WTC11 (cell line): ENCODE data around the gene SCN4A. TPM values are rescaled to one million over a fixed set of nuclear protein-coding genes. Genes with fewer than 3 reads are reported as not detected.

Experiments used
- ATAC-seq: fragments of 200-7000 bp; cut with Tn5 transposase; 2 replicates; pipeline ENCODE4 v1.10.0; 2021; ENCODE audit warnings: mild to moderate bottlenecking, moderate library complexity
- CTCF ChIA-PET: fragments of 300-600 bp; sonication (Branson Sonifier 250); formaldehyde crosslinking; loops from one replicate; lab custom pipeline; 2021; ENCODE audit warnings: antibody characterized with exemption; lab: Charles Lee
- POLR2A ChIA-PET: fragments of 350-600 bp; sonication (Branson Sonifier 250); formaldehyde crosslinking; loops from one replicate; lab custom pipeline; 2021; ENCODE audit warnings: antibody characterized with exemption; lab: Charles Lee
- DNase-seq: peaks from one replicate; pipeline ENCODE4 v3.0.0; 2021; ENCODE audit warnings: low spot score
- H3K27ac Mint-ChIP-seq: 2 replicates; pipeline ENCODE4 v1.8.0; 2021; ENCODE audit warnings: mixed read lengths
- H3K27me3 Mint-ChIP-seq: 2 replicates; pipeline ENCODE4 v1.8.0; 2021; ENCODE audit warnings: low read depth, mild to moderate bottlenecking, moderate library complexity, mixed read lengths
- H3K36me3 Mint-ChIP-seq: 2 replicates; pipeline ENCODE4 v1.8.0; 2021; ENCODE audit warnings: mixed read lengths
- H3K4me1 Mint-ChIP-seq: 2 replicates; pipeline ENCODE4 v1.8.0; 2022; ENCODE audit warnings: mixed read lengths
- H3K4me3 Mint-ChIP-seq: 2 replicates; pipeline ENCODE4 v1.8.0; 2021; ENCODE audit warnings: mild to moderate bottlenecking, moderate library complexity, mixed read lengths
- H3K9me3 Mint-ChIP-seq: 2 replicates; pipeline ENCODE4 v1.8.0; 2021; ENCODE audit warnings: mixed read lengths
- ATF1 ChIP-seq: sonication (generic); formaldehyde crosslinking; IDR thresholded peaks from 2 replicates; pipeline ENCODE4 v1.8.1; 2023; ENCODE audit warnings: mild to moderate bottlenecking, moderate library complexity, missing genetic modification reagents
- ETV6 ChIP-seq: sonication (generic); formaldehyde crosslinking; IDR thresholded peaks from 2 replicates; pipeline ENCODE4 v1.8.1; 2022; ENCODE audit warnings: mild to moderate bottlenecking, missing genetic modification reagents
- FOXP1 ChIP-seq: sonication (generic); formaldehyde crosslinking; IDR thresholded peaks from 2 replicates; pipeline ENCODE4 v1.8.0; 2022; ENCODE audit warnings: missing genetic modification reagents, mild to moderate bottlenecking, moderate library complexity, borderline replicate concordance
- JAZF1 ChIP-seq: fragments of 250-450 bp; sonication (Bioruptor Pico); IDR thresholded peaks from 2 replicates; pipeline ENCODE4 v1.9.0; 2021; ENCODE audit warnings: moderate library complexity, mild to moderate bottlenecking, inconsistent platforms
- JUN ChIP-seq: sonication (generic); formaldehyde crosslinking; IDR thresholded peaks from 2 replicates; pipeline ENCODE4 v1.8.0; 2023; ENCODE audit warnings: mild to moderate bottlenecking, missing genetic modification reagents
- MXD4 ChIP-seq: fragments of 250-450 bp; sonication (Bioruptor Pico); IDR thresholded peaks from 2 replicates; pipeline ENCODE4 v1.8.0; 2021; ENCODE audit warnings: mild to moderate bottlenecking, moderate library complexity, borderline replicate concordance
- NFE2L1 ChIP-seq: sonication (generic); formaldehyde crosslinking; IDR thresholded peaks from 2 replicates; pipeline ENCODE4 v1.8.1; 2023; ENCODE audit warnings: missing genetic modification reagents
- NFYB ChIP-seq: sonication (generic); formaldehyde crosslinking; conservative IDR thresholded peaks from 2 replicates; pipeline ENCODE4 v1.8.0; 2022; ENCODE audit warnings: low read depth, missing genetic modification reagents
- NR1H2 ChIP-seq: sonication (generic); formaldehyde crosslinking; IDR thresholded peaks from 2 replicates; pipeline ENCODE4 v1.9.0; 2021; ENCODE audit warnings: mild to moderate bottlenecking, moderate library complexity, missing genetic modification reagents
- SOX15 ChIP-seq: fragments of 250-450 bp; sonication (Bioruptor Pico); IDR thresholded peaks from 2 replicates; pipeline ENCODE4 v1.9.0; 2021; ENCODE audit warnings: mild to moderate bottlenecking
- SP1 ChIP-seq: sonication (generic); formaldehyde crosslinking; conservative IDR thresholded peaks from 2 replicates; pipeline ENCODE4 v1.8.1; 2022; ENCODE audit warnings: missing genetic modification reagents
- TEAD1 ChIP-seq: sonication (generic); formaldehyde crosslinking; IDR thresholded peaks from 2 replicates; pipeline ENCODE4 v1.8.0; 2022; ENCODE audit warnings: mild to moderate bottlenecking, missing genetic modification reagents
- ZNF219 ChIP-seq: sonication (generic); formaldehyde crosslinking; IDR thresholded peaks from 2 replicates; pipeline ENCODE4 v1.8.0; 2023; ENCODE audit warnings: missing genetic modification reagents, mild to moderate bottlenecking, borderline replicate concordance
- ZNF263 ChIP-seq: sonication (generic); formaldehyde crosslinking; IDR thresholded peaks from 2 replicates; pipeline ENCODE4 v1.8.1; 2022; ENCODE audit warnings: low read depth, mild to moderate bottlenecking, moderate library complexity, missing genetic modification reagents
- ZNF396 ChIP-seq: fragments of 250-450 bp; sonication (Bioruptor Pico); IDR thresholded peaks from 2 replicates; pipeline ENCODE4 v1.8.0; 2021; ENCODE audit warnings: mild to moderate bottlenecking, moderate library complexity, borderline replicate concordance
- total RNA-seq: library from RNA; stranded (reverse); gene quantifications from 3 replicates; pipeline ENCODE4 v1.2.3, GENCODE V29; 2021
- TF ChIP-seq, protein P1 (sequence below): sonication (generic); formaldehyde crosslinking; IDR thresholded peaks from 2 replicates; pipeline ENCODE4 v1.8.1; 2022; ENCODE audit warnings: low read depth, mild to moderate bottlenecking, moderate library complexity, missing genetic modification reagents, borderline replicate concordance
- TF ChIP-seq, protein P2 (sequence below): fragments of 200-600 bp; IDR thresholded peaks from 2 replicates; pipeline ENCODE4 v1.8.0; 2022; ENCODE audit warnings: antibody characterized with exemption
- TF ChIP-seq, protein P3 (sequence below): sonication (generic); formaldehyde crosslinking; IDR thresholded peaks from 2 replicates; pipeline ENCODE4 v1.8.0; 2022; ENCODE audit warnings: mild to moderate bottlenecking, missing genetic modification reagents
- TF ChIP-seq, protein P4 (sequence below): fragments of 250-450 bp; sonication (Bioruptor Pico); IDR thresholded peaks from 2 replicates; pipeline ENCODE4 v2.1.2; 2022; ENCODE audit warnings: mild to moderate bottlenecking, moderate library complexity
- TF ChIP-seq, protein P5 (sequence below): sonication (generic); formaldehyde crosslinking; IDR thresholded peaks from 2 replicates; pipeline ENCODE4 v1.8.1; 2022; ENCODE audit warnings: low read depth, missing genetic modification reagents, borderline replicate concordance

Gene SCN4A
- total RNA-seq, 1 experiment from 2014 or later, result 5.8 TPM

DNA sequence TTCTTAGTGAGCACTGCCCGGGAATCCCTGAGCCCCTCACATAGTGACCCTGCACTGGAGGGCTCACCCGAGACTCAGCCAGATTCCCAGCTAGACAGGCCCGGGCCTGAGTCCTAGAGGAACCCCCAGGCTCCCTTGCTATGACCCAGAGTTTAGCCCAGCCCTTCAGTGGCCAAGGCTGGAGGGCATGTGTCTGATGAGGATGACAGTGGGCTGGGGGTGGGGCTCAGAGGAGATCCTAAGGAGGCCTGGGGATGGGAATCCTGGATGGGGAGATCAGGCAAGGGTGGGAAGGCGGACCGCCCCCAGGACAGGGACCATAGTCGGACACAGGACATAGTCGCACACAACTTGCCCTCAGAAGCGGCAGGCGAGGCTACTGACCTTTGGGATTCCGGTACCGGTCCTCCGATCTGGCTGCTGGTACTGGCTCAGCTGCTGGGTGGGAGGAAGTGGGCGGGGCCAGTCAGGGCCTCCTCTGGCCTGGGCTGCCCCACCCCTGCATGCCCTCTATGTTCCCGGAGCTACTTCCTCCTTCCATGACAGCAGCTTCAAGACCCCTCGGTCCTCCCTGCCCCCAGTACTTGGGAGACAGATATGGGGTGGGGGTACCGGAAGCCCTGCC lies 41.7 kb downstream of the SCN4A start:
- ChIA-PET CTCF (interaction anchor here (0.5 to 6.3 kb wide), 15 partner anchors 8 to 376 kb away, joined by 3 to 87 read pairs (median 3); partner anchors contain the start of genes CSHL1 and GH1), POLR2A (interaction anchor here (1.1 kb wide), 1 partner anchor 11 kb away, joined by 3 read pairs; no protein-coding TSS in a partner anchor)
- Mint-ChIP-seq H3K27me3 (no peaks in the 10 kb centered on the region; the same call in 1 of the 2 replicates), H3K4me1 (peaks cover 18% of the 10 kb centered on the region), H3K4me3 (no peak overlapping the region), H3K9me3 (no peaks in the 10 kb centered on the region), H3K27ac (no peak overlapping the region; the same call in 1 of the 2 replicates), H3K36me3 (no peaks in the 10 kb centered on the region)
- peak; percentile 86 for ATAC-seq
- TF ChIP-seq JAZF1, result no peak
- TF ChIP-seq SP1, result no peak
- TF ChIP-seq ATF1 (CRISPR knock-in tag), result no peak
- no peak for TF ChIP-seq ETV6 (CRISPR knock-in tag)
- TF ChIP-seq ZNF396 (CRISPR knock-in tag), result no peak
- TF ChIP-seq JUN (CRISPR knock-in tag), result no peak
- DNase-seq, result peak; percentile 58

DNA sequence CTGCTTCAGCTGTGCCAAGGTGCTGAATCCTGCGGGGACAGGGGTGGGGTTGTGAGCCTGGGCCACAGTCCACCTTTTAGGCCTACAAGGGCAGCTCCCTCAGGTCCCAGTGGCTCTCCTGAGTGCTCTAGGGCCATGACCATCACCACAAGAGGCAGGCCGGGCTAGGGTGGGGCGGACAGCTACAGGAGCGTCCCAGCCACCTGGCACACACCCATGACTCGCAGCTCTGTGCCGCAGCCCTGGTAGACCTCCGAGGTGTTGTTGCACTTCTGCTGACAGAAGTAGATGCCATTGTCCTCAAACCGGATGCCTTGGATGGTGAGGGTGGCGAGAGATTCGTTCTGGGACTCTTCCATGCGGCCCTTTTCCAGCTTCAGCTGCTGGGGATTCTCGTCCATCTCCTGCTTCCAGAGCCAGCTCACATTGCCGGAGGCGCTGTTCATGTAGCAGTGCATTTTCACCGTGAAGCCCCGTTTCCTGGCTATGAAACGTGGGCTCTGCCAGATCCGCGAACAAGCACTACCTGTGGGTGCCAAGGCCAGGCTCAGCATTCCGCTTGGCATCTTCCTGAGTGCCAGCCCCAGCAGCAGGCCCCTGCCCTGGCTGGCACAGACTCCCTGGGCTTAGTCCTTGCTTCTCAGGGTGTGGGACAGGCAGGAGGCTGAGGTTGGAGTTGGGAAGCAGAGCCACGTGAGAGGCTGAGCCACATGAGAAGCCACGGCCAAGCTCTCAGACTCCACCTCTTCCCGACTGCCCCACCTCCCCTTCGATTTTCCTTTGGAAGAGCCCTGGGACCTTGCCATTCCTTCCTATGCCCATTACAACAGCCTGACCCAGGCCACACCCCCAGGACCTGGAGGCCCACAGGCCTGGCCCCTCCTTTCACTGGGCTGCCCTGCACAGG lies 42.6 kb downstream of the SCN4A start:
- Mint-ChIP-seq H3K27ac (no peak overlapping the region), H3K27me3 (no peaks in the 10 kb centered on the region), H3K4me3 (no peak overlapping the region), H3K4me1 (peaks cover 18% of the 10 kb centered on the region), H3K36me3 (no peaks in the 10 kb centered on the region), H3K9me3 (no peaks in the 10 kb centered on the region)
- no peak for TF ChIP-seq MXD4
- no peak for TF ChIP-seq JUN (CRISPR knock-in tag)
- TF ChIP-seq, protein P1, sequence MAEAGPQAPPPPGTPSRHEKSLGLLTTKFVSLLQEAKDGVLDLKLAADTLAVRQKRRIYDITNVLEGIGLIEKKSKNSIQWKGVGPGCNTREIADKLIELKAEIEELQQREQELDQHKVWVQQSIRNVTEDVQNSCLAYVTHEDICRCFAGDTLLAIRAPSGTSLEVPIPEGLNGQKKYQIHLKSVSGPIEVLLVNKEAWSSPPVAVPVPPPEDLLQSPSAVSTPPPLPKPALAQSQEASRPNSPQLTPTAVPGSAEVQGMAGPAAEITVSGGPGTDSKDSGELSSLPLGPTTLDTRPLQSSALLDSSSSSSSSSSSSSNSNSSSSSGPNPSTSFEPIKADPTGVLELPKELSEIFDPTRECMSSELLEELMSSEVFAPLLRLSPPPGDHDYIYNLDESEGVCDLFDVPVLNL, result no peak
- no peak for TF ChIP-seq NFYB (CRISPR knock-in tag)
- TF ChIP-seq, protein P2, sequence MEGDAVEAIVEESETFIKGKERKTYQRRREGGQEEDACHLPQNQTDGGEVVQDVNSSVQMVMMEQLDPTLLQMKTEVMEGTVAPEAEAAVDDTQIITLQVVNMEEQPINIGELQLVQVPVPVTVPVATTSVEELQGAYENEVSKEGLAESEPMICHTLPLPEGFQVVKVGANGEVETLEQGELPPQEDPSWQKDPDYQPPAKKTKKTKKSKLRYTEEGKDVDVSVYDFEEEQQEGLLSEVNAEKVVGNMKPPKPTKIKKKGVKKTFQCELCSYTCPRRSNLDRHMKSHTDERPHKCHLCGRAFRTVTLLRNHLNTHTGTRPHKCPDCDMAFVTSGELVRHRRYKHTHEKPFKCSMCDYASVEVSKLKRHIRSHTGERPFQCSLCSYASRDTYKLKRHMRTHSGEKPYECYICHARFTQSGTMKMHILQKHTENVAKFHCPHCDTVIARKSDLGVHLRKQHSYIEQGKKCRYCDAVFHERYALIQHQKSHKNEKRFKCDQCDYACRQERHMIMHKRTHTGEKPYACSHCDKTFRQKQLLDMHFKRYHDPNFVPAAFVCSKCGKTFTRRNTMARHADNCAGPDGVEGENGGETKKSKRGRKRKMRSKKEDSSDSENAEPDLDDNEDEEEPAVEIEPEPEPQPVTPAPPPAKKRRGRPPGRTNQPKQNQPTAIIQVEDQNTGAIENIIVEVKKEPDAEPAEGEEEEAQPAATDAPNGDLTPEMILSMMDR, result no peak
- no peak for TF ChIP-seq SOX15 (CRISPR knock-in tag)
- TF ChIP-seq, protein P3, sequence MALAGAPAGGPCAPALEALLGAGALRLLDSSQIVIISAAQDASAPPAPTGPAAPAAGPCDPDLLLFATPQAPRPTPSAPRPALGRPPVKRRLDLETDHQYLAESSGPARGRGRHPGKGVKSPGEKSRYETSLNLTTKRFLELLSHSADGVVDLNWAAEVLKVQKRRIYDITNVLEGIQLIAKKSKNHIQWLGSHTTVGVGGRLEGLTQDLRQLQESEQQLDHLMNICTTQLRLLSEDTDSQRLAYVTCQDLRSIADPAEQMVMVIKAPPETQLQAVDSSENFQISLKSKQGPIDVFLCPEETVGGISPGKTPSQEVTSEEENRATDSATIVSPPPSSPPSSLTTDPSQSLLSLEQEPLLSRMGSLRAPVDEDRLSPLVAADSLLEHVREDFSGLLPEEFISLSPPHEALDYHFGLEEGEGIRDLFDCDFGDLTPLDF, result no peak
- no peak for TF ChIP-seq ZNF263 (CRISPR knock-in tag)
- TF ChIP-seq NR1H2 (CRISPR knock-in tag), result no peak
- TF ChIP-seq TEAD1 (CRISPR knock-in tag), result no peak
- TF ChIP-seq NFE2L1 (CRISPR knock-in tag), result no peak
- TF ChIP-seq FOXP1, result no peak
- TF ChIP-seq, protein P4, sequence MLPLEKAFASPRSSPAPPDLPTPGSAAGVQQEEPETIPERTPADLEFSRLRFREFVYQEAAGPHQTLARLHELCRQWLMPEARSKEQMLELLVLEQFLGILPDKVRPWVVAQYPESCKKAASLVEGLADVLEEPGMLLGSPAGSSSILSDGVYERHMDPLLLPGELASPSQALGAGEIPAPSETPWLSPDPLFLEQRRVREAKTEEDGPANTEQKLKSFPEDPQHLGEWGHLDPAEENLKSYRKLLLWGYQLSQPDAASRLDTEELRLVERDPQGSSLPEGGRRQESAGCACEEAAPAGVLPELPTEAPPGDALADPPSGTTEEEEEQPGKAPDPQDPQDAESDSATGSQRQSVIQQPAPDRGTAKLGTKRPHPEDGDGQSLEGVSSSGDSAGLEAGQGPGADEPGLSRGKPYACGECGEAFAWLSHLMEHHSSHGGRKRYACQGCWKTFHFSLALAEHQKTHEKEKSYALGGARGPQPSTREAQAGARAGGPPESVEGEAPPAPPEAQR (CRISPR knock-in tag), result no peak
- TF ChIP-seq ZNF219, result no peak
- TF ChIP-seq, protein P5, sequence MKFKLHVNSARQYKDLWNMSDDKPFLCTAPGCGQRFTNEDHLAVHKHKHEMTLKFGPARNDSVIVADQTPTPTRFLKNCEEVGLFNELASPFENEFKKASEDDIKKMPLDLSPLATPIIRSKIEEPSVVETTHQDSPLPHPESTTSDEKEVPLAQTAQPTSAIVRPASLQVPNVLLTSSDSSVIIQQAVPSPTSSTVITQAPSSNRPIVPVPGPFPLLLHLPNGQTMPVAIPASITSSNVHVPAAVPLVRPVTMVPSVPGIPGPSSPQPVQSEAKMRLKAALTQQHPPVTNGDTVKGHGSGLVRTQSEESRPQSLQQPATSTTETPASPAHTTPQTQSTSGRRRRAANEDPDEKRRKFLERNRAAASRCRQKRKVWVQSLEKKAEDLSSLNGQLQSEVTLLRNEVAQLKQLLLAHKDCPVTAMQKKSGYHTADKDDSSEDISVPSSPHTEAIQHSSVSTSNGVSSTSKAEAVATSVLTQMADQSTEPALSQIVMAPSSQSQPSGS (CRISPR knock-in tag), result no peak
- ATAC-seq (peak; percentile 49), DNase-seq (no peak)
- ChIA-PET POLR2A (interaction anchor here (1.1 kb wide), 1 partner anchor 10 kb away, joined by 3 read pairs; no protein-coding TSS in a partner anchor), CTCF (interaction anchor here (1.0 to 6.3 kb wide), 13 partner anchors 10 to 361 kb away, joined by 3 to 87 read pairs (median 5); partner anchors contain the start of genes CSHL1 and GH1)
